ENCODE data around the gene RBM15B. TPM values are rescaled to one million over a fixed set of nuclear protein-coding genes. Genes with fewer than 3 reads are reported as not detected.
"Not testable (repeated sequence)": the region's sequence is repeated elsewhere in the genome, so short reads cannot be mapped to it uniquely, and the experiment has no call there.

Gene RBM15B
- total RNA-seq, 2 donors from 2014 or later = 21.1 to 22.8 TPM

DNA sequence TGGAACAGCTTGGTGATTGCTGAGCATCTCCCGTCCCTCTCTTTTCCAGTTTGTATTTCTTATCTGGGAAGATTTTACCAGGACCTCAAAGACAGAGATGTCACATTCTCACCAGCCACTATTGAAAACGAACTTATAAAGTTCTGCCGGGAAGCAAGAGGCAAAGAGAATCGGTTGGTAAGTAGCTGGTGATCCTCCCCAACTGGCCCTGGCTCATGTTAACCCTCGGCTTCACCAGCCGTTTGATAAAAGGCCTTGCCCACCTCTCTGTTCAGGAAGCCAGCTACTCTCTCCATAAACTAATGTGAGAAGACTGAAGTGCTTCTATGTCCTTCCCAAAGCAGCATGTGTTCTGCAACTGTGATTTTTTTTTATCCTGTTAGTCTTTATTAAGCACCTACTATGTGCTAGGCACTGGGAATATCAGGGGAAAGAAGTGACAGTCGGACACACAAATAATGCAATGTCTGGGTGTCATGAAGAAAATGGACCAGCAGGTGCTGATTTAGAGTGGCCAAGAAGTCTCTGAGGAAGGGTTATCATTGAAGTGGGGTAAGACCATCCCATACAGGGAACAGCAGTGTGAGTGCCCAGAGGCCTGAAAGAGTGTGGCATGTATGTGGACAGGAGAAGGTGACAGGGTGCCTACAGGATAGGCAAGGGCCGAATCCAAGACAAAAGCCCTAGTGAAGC is 4.8 kb upstream of the RBM15B start:
- intact Hi-C loops (cut with DNase I) = no loop called here
- Histone ChIP-seq H3K36me3 (replicated peaks in 1 of 2; ENCODE audit: insufficient read depth in 1 of 2, low read depth in 2 of 2) (no peaks in the 10 kb centered on the region), H3K4me1 (peaks cover 62% of the 10 kb centered on the region), H3K4me3 (peak overlapping the region in 1 of 2 donors; percentile 92), H3K27ac (peak overlapping the region; percentile 91 to 92 (median 92)), H3K9me3 (no peaks in the 10 kb centered on the region), H3K27me3 (no peaks in the 10 kb centered on the region)
- no peak for DNase-seq
- WGBS, 2 donors = 14 to 19% methylated on average over 8 of the region's 8 CpGs
- TF ChIP-seq POLR2A (IDR thresholded peaks at IDR 0.05) = no peak
- TF ChIP-seq, protein P1, sequence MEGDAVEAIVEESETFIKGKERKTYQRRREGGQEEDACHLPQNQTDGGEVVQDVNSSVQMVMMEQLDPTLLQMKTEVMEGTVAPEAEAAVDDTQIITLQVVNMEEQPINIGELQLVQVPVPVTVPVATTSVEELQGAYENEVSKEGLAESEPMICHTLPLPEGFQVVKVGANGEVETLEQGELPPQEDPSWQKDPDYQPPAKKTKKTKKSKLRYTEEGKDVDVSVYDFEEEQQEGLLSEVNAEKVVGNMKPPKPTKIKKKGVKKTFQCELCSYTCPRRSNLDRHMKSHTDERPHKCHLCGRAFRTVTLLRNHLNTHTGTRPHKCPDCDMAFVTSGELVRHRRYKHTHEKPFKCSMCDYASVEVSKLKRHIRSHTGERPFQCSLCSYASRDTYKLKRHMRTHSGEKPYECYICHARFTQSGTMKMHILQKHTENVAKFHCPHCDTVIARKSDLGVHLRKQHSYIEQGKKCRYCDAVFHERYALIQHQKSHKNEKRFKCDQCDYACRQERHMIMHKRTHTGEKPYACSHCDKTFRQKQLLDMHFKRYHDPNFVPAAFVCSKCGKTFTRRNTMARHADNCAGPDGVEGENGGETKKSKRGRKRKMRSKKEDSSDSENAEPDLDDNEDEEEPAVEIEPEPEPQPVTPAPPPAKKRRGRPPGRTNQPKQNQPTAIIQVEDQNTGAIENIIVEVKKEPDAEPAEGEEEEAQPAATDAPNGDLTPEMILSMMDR (IDR thresholded peaks at IDR 0.05) = no peak
- ATAC-seq = no peak

DNA sequence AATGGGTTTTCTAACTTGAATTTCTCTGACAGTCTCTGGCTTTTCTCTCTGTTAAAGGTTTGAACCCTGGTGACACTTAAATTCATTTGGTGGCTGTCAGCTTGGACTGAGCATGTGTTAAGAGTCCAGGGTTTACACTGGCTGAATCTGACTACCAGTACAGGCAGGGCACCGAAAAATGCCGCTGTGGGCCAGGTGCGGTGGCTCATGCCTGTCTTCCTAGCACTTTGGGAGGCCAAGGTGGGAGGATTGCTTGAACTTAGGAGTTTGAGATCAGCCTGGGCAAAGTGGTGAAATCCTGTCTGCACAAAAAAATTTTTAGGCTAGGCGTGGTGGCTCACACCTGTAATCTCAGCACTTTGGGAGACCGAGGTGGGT is 4.2 kb upstream of the RBM15B start:
- Histone ChIP-seq H3K36me3 (replicated peaks in 1 of 2; ENCODE audit: insufficient read depth in 1 of 2, low read depth in 2 of 2) (no peaks in the 10 kb centered on the region), H3K4me3 (no peak overlapping the region), H3K27me3 (no peaks in the 10 kb centered on the region), H3K4me1 (peaks cover 62% of the 10 kb centered on the region), H3K9me3 (no peaks in the 10 kb centered on the region), H3K27ac (peak overlapping the region in 3 of 4 donors; percentile 25 to 92 (median 91))
- no peak for ATAC-seq
- TF ChIP-seq POLR2A (IDR thresholded peaks at IDR 0.05) = no peak
- TF ChIP-seq, protein P1 (IDR thresholded peaks at IDR 0.05) = no peak
- DNase-seq = no peak
- 33 to 46% methylated on average over 5 of the region's 5 CpGs for WGBS, 2 donors
- intact Hi-C loops (cut with DNase I) = no loop called here

DNA sequence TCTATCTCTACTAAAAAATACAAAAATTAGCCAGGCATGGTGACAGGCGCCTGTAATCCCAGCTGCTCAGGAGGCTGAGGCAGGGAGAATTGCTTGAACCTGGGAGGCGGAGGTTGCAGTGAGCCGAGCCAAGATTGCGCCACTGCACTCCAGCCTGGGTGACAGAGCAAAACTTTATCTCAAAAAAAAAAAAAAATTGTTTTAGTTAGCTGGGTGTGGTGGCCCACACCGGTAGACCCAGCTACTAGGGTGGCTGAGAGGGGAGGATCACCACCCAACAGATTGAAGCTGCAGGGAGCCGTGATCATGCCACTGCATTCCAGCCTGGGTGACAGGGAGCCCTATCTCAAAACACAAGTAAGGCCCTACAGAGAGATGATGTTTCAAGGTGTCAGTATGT is 3.8 kb upstream of the RBM15B start:
- Histone ChIP-seq H3K4me1 (peaks cover 66% of the 10 kb centered on the region), H3K27ac (peak overlapping the region; percentile 9 to 92 (median 58))
- intact Hi-C loops (cut with DNase I); H3K4me3 ChIP-seq; ATAC-seq; H3K9me3 ChIP-seq; H3K27me3 ChIP-seq; H3K36me3 ChIP-seq (replicated peaks in 1 of 2; ENCODE audit: insufficient read depth in 1 of 2, low read depth in 2 of 2): not testable (repeated sequence)
- 21 to 40% methylated on average over 6 of the region's 6 CpGs for WGBS, 2 donors
- DNase-seq = peak; percentile 28 to 57 (median 48)

DNA sequence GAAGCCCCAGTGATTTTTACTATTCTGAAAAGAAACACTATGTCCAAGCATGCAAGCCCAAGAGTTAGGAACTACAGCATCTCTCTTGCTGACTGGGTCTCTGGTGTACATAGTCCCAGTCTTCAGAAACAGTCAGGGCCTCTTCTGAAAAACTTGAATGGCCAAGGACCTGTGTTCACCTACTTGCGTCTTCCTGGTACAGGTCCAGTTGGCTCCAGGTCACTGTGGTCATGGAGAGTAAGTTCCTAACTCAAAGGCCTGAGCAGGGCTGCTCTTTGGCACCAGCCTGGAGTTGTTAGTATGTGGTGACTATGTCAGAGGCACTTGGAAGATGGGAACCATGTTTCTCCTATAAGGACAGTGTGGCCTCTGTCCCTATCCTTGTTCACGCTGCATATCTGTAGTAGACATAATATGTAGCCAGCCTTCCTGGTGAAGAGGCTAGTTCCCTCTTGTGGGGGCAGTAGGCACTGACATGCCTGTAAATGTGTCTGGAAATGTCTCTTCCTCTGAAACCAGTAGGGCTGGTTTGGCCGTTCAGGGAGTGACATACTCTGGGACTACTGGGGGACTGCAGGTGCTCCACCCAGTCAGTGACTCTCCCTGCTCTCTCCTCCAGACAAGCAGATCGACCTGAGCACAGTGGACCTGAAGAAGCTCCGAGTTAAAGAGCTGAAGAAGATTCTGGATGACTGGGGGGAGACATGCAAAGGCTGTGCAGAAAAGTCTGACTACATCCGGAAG is 2.6 kb upstream of the RBM15B start:
- DNase-seq (peak in 2 of 4 donors; percentile 18 to 30), ATAC-seq (no peak)
- TF ChIP-seq, protein P1 (IDR thresholded peaks at IDR 0.05) = peak in 2 of 7 experiments; percentile 15 to 26
- no peak for TF ChIP-seq POLR2A (IDR thresholded peaks at IDR 0.05)
- H3K4me3 ChIP-seq = no peak overlapping the region
- H3K27ac ChIP-seq = peak overlapping the region in 3 of 4 donors; percentile 45 to 92 (median 91)
- H3K27me3 ChIP-seq = no peaks in the 10 kb centered on the region
- H3K9me3 ChIP-seq = no peaks in the 10 kb centered on the region
- H3K36me3 ChIP-seq (replicated peaks in 1 of 2; ENCODE audit: insufficient read depth in 1 of 2, low read depth in 2 of 2) = no peaks in the 10 kb centered on the region
- peaks cover 74% of the 10 kb centered on the region for H3K4me1 ChIP-seq
- intact Hi-C loops (cut with DNase I) = no loop called here
- WGBS, 2 donors = 20 to 46% methylated on average over 5 to 6 of the region's 6 CpGs

DNA sequence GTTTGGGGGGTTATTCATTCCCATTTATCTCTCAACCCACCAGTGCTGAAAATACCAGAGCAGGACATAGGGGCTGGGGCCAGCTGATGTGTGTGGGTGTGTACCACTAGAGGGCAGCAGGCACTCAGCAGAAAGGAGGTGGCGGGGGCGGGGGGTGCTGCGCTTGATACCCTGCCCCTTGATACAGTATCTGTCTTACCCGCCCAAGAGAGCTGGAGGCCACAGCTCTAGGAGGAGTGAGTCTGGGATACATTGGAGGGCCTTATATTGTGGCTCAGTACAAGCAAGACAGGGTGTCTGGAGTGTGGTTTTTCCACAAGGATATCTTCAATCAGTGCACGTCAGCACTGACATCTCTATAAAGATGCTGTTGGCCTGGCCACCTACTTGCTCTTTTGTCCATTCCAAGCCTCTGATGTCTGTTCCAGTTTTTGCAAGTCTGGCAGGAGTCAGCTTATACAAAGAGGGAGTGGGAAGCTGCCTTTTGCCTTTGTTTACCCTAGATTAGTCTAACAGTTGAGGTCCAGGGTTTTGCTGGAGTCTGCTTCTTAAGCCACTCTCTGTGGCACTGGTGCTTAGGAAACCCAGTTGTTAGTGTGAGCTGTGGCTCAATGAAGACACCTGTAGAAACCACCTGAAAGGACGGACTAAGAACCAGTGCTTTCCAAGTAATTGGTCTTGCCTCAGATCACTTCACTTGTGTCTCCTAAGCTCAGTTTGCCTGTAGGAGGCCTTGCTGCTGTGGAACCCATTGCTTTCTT is 1.5 kb upstream of the RBM15B start:
- intact Hi-C loops (cut with DNase I) = loop anchor here (10.0 kb wide), 1 partner anchor 285 kb away; the partner anchor contains the start of gene TEX264

More for the DNA sequence above, 1.5 kb upstream of the RBM15B start:
- no peak for TF ChIP-seq POLR2A (IDR thresholded peaks at IDR 0.05)
- TF ChIP-seq, protein P1 (IDR thresholded peaks at IDR 0.05) = peak; percentile 49 to 66 (median 58)
- H3K4me1 ChIP-seq = peaks cover 79% of the 10 kb centered on the region
- H3K36me3 ChIP-seq (replicated peaks in 1 of 2; ENCODE audit: insufficient read depth in 1 of 2, low read depth in 2 of 2) = peaks cover 0 to under 1% of the 10 kb centered on the region in 2 donors
- DNase-seq = peak; percentile 57 to 69 (median 62)
- no peaks in the 10 kb centered on the region for H3K27me3 ChIP-seq
- H3K27ac ChIP-seq = peak overlapping the region in 2 of 4 donors; percentile 87 to 92
- H3K9me3 ChIP-seq = no peaks in the 10 kb centered on the region
- ATAC-seq = no peak
- whole genome bisulfite sequencing, 2 donors = 44 to 54% methylated on average over 5 to 6 of the region's 6 CpGs
- no peak overlapping the region for H3K4me3 ChIP-seq

All from body of pancreas (tissue), 4 donors.